Ishikawa (cell line): ENCODE results near the gene AIG1.

ENCODE experiments used
- CEBPB ChIP-seq: IDR thresholded peaks from 2 replicates; pipeline ENCODE4 v1.6.1; 2012
- EGR1 ChIP-seq: IDR thresholded peaks from 2 replicates; pipeline ENCODE4 v1.6.1; 2012
- EP300 ChIP-seq: IDR thresholded peaks from 2 replicates; pipeline ENCODE4 v1.6.1; 2012; ENCODE audit warnings: borderline replicate concordance
- MAX ChIP-seq: IDR thresholded peaks from 2 replicates; pipeline ENCODE4 v1.6.1; 2012
- RAD21 ChIP-seq: IDR thresholded peaks from 2 replicates; pipeline ENCODE4 v1.6.1; 2012; ENCODE audit warnings: low read depth
- REST ChIP-seq: IDR thresholded peaks from 2 replicates; pipeline ENCODE4 v1.6.1; 2012; ENCODE audit warnings: low read depth, mild to moderate bottlenecking
- TAF1 ChIP-seq: IDR thresholded peaks from 2 replicates; pipeline ENCODE4 v1.6.1; 2012; ENCODE audit warnings: low read depth, mild to moderate bottlenecking
- YY1 ChIP-seq: IDR thresholded peaks from 2 replicates; pipeline ENCODE4 v1.6.1; 2012; ENCODE audit warnings: low read depth

DNA sequence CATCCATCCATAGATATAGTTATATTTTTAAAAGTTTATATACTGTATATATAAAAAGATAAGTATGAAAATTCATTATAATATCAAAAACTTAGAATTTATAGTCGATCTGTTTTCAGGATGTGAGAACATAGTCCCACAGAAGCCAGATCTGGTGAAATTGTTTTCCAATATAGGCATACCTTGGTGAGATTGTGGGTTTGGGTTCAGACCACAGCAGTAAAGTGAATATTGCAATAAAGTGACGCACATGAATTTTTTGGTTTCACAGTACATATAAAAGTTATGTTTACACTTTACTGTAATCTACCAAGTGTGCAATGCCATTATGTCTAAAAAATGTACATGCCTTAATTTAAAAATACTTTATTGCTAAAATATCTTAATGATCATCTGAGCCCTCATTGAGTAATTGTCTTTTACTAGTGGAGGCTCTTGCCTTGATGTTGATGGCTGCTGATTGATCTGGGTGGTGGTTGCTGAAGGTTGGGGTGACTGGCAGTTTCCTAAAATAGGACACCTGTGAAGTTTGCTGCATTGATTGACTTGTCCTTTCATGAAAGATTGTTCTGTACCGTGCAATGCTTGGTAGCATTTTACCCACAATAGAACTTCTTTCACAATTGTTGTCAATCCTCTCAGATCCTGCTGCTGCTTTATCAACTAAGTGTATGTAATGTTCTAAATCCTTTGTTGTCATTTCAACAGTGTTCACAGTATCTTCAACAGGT is 29.8 kb downstream of the AIG1 start:
- no peak for TF ChIP-seq EP300
- no peak for TF ChIP-seq EGR1
- no peak for TF ChIP-seq RAD21
- no peak for TF ChIP-seq YY1
- TF ChIP-seq CEBPB = no peak
- TF ChIP-seq REST = no peak
- TF ChIP-seq TAF1 = no peak
- no peak for TF ChIP-seq MAX
